Stimulated activated CD4-positive, alpha-beta T cell treated with anti-CD3 and anti-CD28 coated beads, Interleukin-4, amount 100 ng/mL, for 24 hours (primary cell): Measurements from ENCODE around the gene ANKRD27.
A peak's percentile ranks its signal among the peaks of the same experiment; 100 is the strongest.
"Not testable (repeated sequence)": the region's sequence is repeated elsewhere in the genome, so short reads cannot be mapped to it uniquely, and the experiment has no call there.

Source experiments
- DNase-seq: peaks from one replicate; pipeline ENCODE4 v3.0.0-alpha.2; 2020

The ANKRD27 gene

GRCh38 chr19:32688311-32688710 lies 13.3 kb upstream of the ANKRD27 start:
- no peak for DNase-seq

- DNase-seq, result no peak
Observed at GRCh38 chr19:32687681-32688080, 12.7 kb upstream of the ANKRD27 start.

- no peak for DNase-seq
Observed at GRCh38 chr19:32686847-32687475, 12.0 kb upstream of the ANKRD27 start.

- no peak for DNase-seq
Observed at GRCh38 chr19:32682317-32682716, 7.3 kb upstream of the ANKRD27 start.

GRCh38 chr19:32680986-32681385 lies 6.0 kb upstream of the ANKRD27 start:
- no peak for DNase-seq

GRCh38 chr19:32677657-32678056 lies 2.7 kb upstream of the ANKRD27 start:
- no peak for DNase-seq

GRCh38 chr19:32676895-32677359 lies 1.9 kb upstream of the ANKRD27 start:
- DNase-seq, result no peak

- DNase-seq, result no peak
Observed at GRCh38 chr19:32676186-32676894, 1.4 kb upstream of the ANKRD27 start.

GRCh38 chr19:32675720-32676185 lies 773 bp upstream of the ANKRD27 start, which contains the start of gene RGS9BP:
RGS9BP (plus strand) TSS chr19:32675848; CDS start chr19:32676264, 416 bp downstream.
- DNase-seq, result peak; percentile 63

- no peak for DNase-seq
Observed at GRCh38 chr19:32674153-32674930, 638 bp downstream of the ANKRD27 start.

GRCh38 chr19:32673573-32673972 lies 1.4 kb downstream of the ANKRD27 start:
- DNase-seq, result no peak

- DNase-seq, result no peak
Observed at GRCh38 chr19:32672841-32673240, 2.1 kb downstream of the ANKRD27 start.

- DNase-seq, result no peak
Observed at GRCh38 chr19:32671883-32672593, 2.9 kb downstream of the ANKRD27 start.

GRCh38 chr19:32669310-32669709 lies 5.7 kb downstream of the ANKRD27 start:
- DNase-seq, result no peak

- no peak for DNase-seq
Observed at GRCh38 chr19:32666084-32666483, 8.9 kb downstream of the ANKRD27 start.

GRCh38 chr19:32662186-32662585 lies 12.8 kb downstream of the ANKRD27 start:
- DNase-seq, result no peak

GRCh38 chr19:32661318-32661717 lies 13.7 kb downstream of the ANKRD27 start:
- DNase-seq, result no peak

GRCh38 chr19:32658527-32658926 lies 16.5 kb downstream of the ANKRD27 start:
- no peak for DNase-seq

GRCh38 chr19:32658075-32658474 lies 16.9 kb downstream of the ANKRD27 start:
- no peak for DNase-seq

GRCh38 chr19:32656379-32656778 lies 18.6 kb downstream of the ANKRD27 start:
- not testable (repeated sequence) for DNase-seq

- DNase-seq, result no peak
Observed at GRCh38 chr19:32653599-32653915, 21.4 kb downstream of the ANKRD27 start.

GRCh38 chr19:32652894-32653598 lies 21.9 kb downstream of the ANKRD27 start:
- DNase-seq, result no peak
